Glomerular endothelial cell (primary cell): ENCODE measurements around the gene FBF1. TPM values are rescaled to one million over a fixed set of nuclear protein-coding genes. Genes with fewer than 3 reads are reported as not detected.

Source experiments
- DNase-seq: peaks from one replicate; pipeline ENCODE4 v3.0.0-alpha.2; 2011; ENCODE audit warnings: low read depth, low spot score; ENCODE audit errors: extremely low read depth
- total RNA-seq: library from RNA; depleted of rRNA; stranded (reverse); fragments of >200 nt; gene quantifications from 2 replicates; pipeline ENCODE4 v1.2.3, GENCODE V29; 2015

FBF1 gene
- total RNA-seq, 1 donor from 2014 or later, result 9.5 TPM

- DNase-seq, result no peak
Measured at GRCh38 chr17:75917141-75917916, 23.5 kb downstream of the FBF1 start.

DNA sequence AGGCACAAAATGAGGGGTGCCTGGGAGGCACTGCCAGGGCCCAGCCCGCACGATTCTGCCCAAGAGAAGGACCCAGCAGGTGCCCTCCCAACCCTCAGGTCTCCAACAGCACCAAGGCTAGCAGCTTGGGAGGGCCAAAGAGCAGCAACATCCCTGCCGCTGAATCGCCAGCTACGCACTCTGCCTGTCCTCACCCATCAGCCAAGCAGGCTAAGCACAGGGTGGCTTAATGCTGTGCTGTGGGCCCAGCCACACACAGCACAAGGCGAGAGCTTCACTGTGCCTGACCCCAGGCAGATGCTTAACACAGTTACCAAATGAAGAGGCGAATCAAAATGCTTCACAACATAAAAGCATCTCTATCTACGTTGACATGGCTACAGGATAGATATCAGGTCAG, 25.6 kb downstream of the FBF1 start:
- no peak for DNase-seq

DNA sequence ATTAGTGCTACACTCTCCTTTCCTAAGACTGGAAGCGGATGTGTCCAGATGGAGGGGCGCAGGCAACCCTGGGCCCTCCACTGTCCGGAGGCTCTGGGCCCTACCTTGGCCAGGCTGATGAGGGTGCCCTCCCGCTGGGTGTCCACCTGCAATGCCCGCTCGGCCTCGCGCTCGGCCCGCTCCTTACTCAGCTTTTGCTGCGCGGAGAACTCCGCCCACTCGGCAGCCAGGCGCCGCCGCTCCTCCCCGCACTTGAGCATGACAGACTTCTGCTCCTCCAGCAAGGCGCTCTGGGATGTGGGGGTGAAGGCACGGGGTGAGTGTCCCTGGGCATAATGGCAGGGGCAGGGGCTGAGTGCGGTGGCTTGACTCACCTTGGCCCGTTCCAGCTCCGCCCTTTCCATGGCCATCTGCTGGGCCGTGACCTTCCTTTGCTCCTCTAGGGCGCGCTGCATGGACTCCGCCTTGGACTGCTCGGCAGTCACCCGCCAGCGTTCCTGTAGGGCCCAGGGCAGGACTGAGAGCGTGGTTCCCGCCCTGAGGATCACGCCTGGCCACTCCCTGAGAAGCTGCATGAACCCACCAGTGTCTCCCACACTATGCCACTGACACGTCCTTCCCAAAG, 26.1 kb downstream of the FBF1 start:
- DNase-seq, result no peak

DNA sequence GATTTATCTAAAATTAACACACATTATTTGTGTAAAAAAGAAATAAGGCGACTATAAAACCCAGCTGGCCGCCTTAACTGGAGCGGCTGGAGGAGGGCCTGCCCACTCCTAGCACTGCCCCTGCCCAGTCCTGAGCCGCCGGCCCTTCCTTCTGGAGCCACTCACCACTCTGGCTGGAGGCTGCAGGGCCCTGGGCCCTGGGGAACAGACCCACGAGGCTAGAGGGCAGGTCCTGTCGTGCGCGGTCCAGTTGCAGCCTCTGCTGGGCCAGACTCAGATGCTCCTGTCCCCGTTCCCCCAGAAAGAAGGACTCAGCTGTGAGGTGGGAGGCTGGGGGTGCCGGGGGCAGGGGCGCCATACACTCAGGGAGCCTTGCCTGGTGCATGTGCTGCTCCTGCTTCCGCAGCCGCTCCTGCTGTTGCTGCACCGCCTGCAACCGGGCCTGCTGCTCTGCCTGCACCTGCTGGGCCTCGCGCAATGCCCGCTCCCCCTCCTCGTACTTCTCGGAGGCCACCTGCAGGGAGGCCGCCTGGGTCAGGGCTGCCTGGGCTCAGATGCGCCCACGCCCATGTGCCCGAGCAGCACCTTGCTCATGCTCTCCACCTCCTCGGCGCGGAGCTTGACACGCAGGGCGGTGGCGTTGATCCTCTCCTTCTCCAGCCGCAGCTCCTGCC, 27.2 kb downstream of the FBF1 start:
- no peak for DNase-seq

DNA sequence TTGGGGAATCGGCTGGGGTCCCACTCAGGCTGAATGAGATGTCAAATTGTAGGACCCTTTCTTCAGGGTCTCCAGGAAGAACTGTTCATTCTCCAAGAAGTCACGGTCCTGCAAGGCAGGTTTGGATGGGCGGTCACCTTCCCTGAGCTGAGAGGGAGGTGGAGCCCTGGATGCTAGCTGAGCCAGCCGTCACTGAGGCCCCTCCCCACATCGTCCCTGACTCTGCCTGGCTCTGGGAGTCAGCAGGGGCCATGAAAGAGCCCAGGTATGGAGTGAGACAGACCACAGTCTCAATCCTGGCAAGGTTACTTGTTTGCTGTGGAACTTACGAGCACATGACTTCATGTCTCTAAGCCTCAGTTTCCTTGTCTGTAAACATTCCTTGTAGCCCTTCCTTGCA, 30.1 kb downstream of the FBF1 start:
- no peak for DNase-seq

DNA sequence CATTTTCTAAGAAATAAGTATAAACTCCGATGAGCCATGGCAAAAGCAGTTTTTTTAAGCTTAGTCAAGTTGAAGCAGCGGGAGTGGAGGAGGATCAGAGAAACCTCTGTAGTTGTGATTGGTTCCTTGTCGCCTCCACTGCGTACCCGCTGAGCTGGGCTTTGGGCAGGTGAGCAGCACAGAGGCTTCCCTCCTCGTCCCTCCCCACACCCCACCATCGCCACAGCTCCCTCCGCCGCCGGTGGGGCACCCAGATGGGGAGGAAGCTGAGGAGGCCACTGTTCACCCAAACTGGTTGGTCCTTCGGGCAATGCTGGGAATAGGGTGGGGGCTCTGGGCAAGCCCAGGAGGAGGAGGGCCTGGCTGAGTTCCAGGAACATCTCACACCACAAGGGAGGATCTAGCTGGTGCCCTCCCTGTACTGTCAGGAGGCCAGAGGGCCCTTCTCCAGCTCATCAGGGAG, 31.0 kb downstream of the FBF1 start:
- no peak for DNase-seq

DNA sequence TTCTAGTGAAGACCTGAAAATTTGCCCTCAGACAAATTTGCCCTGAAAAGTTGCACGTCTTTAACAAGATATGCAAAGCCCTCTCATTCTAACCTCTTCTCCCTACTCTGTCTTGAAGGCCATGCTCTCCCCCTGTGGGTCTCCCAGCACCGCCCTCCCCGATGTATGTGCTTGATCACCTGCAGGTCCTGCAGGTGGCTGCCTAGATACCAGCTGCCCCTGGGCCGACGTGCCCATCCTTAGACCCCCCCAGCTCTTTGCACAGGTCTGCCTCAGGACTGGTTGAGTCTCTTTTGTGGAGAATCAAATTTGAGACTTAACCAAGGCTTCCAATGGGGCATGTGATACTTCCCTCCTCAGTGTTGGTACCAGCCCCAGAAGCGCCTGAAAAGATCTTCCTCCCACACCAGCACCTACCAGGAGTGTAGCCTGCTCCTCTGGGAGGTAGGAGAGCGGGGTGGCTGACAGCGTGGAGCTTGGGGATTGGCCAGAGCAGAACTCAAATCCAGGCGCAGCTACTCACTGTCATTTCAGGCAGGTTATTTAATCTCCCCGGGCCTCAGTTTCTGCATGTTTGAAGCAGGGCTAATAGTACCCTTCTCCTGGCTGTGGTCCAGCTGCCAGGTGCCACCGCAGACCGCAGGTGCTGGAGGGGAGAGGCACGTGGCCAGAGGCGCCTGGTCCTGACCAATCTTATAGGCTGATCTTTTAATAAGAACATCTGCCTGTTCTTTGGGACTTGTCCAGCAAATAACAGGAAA, 31.6 kb downstream of the FBF1 start:
- no peak for DNase-seq

- DNase-seq, result no peak
Measured at GRCh38 chr17:75908201-75908600, 32.6 kb downstream of the FBF1 start.

- DNase-seq, result no peak
Measured at GRCh38 chr17:75906143-75906884, 34.5 kb downstream of the FBF1 start.

- peak; percentile 48 for DNase-seq
Measured at GRCh38 chr17:75904749-75905521, 35.9 kb downstream of the FBF1 start, which contains the start of gene MRPL38. Gene MRPL38, minus strand, starts transcription at chr17:75904884. Its CDS starts 9 bp downstream, at chr17:75904875.

DNA sequence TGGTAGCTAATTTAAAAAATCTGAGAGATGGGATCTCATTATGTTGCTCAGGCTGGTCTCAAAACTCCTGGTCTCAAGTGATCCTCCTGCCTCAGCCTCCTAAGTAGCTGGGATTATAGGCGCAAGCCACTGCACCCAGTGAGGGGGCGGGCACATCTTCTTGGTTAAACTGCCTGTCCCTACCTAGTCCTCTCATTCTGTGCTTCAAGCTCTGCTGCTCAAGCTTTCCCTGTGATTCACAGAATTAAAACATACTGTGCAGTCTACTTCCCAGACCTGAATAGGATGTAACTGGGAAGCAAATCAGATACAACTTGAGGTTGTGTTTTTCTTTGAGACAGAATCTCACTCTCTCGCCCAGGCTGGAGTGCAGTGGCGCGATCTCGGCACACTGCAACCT, 38.4 kb downstream of the FBF1 start:
- DNase-seq, result no peak

DNA sequence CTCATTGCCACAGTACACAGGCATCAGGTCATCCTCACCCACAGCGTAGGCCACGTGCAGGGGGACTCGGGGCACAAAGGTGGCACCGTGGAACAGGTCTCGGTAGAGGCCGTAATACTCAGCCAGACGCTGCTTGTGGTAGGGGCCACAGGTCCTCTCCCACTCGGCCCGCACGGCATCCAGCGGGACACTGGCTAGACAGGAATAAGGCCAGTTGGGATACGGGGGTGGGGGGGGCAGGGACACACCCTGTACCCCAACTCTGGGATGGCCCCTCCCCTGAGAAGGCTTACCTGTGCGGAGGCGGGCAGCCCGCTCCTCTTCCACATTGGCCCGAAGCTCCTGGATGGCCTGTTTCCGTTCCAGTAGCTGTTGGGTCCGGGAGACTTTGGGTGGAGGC, 39.1 kb downstream of the FBF1 start:
- DNase-seq, result no peak

DNA sequence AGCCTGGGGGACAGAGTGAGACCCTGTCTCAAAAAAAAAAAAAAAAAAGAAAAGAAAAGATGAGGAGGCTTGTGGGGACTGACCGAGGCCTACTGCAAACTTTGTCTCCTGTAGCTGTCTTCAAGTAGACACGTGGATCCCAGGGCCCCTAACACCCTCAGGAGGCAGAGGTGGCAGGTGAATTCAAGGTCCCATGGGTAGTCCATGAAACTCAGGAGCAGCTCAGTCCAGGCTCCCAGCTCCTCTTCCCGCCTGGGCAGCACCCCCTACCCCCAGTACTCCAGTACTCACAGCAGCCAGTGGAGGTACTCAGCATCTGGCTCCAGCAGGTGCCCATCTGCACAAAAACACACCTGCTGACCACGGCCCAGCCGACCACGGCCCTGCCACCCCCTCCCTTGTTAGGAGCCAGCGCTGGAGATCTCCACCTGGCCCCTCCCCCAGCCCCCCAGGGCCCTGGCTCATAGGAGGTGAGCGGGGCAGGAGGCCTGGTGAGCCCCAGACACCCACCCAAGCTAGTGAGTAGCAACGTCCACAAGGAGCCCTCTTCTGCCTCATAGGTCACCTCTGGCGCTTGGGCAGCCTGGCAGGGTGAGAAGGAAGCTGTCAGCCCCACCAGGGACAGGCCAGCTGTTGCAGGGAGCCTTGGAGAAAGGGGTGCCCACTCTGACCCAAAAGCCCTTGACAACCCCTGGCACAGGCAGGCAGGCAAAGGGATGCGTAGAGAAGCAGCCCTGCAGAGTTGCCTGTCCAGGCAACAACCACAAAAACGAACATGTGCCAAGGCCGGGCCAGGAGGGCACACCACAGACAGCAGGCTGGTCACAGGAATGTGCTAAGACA, 39.9 kb downstream of the FBF1 start:
- no peak for DNase-seq

DNA sequence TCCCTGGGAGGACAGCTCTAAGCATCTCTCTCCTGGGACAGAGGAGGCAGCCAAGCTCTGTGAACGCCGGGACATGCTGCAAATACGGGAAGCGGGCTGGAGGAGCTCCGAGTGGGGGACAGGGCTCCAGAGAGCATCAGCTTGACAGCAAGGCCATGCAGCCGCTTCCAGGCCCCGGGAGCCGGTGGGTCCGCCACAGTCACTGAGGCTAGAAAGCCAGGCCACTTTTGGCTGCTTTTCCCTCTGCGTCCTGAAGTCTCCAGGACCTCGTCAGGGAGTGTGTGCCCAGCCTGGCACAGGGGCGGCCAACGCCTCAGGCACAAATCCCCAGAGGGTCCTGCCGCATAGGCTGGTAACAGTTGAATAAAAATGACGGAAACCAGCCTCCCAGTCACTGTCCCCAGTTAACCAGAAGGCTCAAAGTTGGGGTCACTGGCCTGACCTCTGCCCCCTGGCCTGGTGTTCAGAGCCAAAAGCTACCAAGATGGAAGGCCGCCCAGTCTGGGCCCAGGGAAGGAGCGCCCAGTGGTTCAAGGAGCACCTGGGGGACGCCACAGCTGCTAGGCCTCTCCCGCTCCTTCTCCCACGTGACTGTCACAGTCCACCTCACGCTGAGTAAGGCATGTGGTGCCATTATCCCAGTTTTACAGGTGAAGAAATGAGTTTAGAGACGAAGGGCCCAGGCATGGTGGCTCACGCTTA, 40.9 kb downstream of the FBF1 start:
- no peak for DNase-seq

DNA sequence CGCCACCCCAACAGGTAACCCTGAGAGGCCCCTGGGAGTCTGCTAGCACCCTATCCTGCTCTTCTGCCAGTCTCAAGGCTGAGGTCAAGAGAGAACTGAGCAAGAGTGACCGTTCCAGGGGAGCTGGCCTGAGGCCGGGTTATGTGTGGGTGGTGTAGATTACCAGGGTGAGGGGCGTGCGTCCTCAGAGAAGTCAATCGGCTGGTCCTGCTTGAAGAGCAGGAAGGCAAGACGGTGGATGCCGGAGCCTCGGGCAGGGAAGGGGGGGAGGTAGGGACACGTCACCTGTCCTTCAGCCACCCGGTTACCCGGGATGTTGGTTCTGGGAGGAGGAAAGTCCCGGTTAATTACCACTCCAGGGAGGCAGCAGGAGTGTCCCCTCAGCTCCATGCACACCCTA, 41.5 kb downstream of the FBF1 start:
- no peak for DNase-seq

- DNase-seq, result no peak
Measured at GRCh38 chr17:75898791-75899190, 42.1 kb downstream of the FBF1 start.

DNA sequence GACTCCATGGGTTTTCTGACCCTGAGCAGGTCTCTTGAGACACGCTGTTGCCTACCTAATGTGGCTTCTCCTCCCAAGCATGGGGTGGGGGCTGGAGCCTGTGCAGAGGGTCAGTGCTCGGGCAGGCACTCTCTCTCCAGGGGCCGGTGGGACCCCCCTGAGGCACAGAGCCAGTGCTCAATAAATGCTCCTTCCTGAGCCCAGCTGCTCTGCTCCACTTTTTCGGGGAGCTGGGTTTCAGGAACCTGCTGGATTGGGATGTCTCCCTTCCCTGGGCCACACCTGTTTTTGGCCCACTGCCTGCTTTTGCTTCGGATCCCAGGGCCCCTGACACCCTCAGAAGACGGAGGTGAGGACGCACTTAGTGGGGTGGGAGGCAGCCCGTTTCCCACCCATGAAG, 42.8 kb downstream of the FBF1 start:
- DNase-seq, result no peak
